CD4-positive, alpha-beta T cell treated with Interleukin-17A for 4 hours (primary cell): Measurements from ENCODE around the gene RETNLB.

Source experiments
- DNase-seq: peaks from one replicate; pipeline ENCODE4 v3.0.0-alpha.2; 2020; ENCODE audit warnings: mixed read lengths

The RETNLB gene, protein sequence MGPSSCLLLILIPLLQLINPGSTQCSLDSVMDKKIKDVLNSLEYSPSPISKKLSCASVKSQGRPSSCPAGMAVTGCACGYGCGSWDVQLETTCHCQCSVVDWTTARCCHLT

DNA sequence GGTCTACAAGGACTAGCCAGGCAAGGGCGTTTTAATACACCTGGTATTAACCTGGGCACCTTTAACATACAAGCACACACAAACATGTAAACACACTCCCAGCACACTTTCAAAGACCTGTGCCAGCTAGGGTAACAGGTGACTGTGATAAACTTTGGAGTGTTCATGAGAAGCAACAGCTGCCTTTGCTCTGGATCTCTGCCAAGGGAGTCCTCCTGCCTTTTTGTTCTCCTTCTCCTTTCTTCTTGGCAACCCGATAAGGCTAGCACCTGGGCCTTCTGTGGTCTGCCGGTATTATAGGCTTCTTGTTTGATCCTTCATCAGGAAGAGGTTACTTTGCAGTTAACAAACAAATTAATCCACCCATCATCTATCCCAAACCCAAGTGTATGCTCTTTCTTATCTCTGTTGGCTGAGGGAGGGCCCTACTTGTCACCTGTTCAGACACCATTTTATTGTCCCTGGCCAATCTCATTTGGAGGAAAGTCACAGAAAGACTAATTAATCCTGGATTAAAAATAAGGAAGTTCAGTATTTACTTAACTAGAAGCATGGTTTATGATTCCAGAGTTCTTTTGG is at the start of gene RETNLB:
Gene RETNLB (minus strand): TSS at position 7 of the 579 bp plus-strand sequence. CDS start 225 bp downstream, outside the sequence.
- DNase-seq = no peak

DNA sequence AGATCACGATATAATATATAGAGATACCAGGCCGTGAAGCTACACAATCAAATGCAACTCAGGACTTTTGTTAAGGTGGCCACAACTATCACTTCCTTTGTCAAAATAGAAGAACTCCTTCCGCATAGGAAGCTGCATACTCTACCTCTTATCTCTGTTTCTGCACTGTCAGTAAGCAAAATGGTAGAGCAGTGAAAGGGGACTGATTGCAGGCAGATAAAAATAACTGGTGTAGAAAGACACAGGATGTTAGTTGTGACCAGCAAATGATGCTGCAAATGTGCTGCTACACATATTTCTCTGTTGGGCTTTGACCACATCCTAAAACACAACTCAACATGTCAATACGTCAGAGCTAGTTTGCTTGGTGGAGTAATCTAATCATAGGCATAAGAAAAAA is 49.1 kb upstream of the RETNLB start:
- DNase-seq = peak; percentile 11

DNA sequence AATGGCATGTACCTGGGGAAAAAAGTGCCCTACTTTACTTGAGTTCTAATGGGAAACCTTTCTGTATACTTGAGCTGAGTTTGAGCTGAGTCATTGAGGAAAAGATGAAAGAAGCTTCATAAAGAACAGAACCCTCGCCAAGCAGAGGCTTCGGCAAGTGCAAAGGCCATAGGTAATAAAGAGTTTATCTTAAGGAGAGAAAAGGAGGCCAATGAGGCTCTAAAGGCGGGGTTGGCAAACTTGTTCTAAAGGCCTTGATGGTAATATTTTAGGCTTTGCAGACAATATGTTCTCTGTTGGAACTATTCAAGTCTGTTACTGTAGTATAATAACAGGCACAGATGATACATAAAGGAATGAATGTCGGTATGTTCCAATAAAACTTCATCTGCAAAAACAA is 47.8 kb upstream of the RETNLB start:
- no peak for DNase-seq

DNA sequence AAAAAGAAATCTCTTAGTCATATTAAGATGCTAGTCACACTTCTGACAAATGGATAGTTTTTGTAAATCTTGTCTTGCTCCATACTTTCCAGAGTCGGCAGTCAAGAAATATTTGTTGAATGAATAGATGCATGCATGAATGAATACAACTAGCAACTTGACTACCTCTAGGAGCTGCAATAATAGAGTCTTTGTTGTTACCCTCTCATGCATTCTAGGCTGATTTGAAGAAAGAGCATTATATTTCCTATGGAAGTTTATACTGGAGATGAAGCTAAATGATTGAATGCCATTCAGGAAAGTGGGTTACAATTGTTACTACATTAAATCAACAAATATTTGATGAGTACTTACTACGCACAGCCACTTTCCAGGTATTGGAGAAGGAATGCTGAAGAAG is 47.2 kb upstream of the RETNLB start:
- no peak for DNase-seq

DNA sequence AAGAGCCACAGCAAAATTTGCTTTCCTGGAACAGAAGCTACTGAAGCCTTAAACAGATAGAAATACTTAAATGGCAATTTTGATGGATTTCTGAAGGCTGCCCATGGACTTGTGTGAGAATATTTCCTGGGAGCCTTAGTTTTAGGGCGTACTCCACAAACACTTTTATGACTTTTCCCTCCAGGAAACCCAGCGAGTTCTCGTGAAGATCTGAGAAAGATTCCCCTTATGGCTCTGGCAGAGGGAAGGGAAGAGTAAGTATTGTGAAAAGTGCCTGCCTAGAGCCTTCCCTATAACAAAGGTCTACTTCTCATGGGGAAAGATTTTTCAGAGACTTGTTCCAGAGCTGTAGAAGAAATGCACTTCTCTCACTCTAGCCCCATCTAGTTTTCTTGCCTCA is 34.3 kb upstream of the RETNLB start:
- DNase-seq = no peak

DNA sequence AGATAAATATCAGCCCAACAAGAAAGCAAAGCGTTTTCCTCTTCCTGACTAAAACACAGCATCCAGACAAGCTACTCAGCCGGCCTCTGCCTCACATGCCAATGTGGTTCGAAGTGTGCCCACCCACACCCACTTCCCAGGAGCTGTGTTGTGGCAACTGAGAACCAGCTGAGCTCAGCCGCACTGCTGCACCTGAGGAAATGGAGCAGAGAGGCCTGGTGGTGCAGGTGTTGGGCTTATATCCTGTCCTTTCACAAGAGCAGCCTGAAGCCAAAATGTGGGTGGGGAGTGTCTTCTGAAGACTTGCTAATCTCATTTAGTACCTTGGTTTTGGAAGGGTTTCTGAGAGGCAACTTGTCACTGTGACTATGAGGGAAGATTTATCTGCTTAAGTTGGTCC is 23.0 kb upstream of the RETNLB start:
- DNase-seq = peak; percentile 55

DNA sequence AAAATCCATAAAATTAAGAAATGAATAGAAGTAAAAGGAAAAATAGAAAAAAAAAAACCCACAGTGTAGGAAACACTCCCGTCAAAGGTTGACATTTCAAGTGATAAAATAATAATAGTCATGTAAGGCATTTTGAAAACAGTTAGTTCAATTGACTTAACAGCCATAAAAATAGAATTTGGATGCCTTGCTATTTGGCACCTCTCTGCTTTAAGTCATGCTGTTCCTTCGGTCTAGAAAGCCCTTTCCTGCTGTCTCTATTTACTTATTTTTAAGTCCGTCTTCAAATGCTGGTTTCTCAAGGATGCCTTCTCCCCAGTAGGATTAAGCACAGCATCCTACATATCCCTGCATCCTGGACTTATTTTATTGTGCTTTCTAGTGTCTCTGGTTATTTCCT is 22.3 kb upstream of the RETNLB start:
- DNase-seq = no peak

DNA sequence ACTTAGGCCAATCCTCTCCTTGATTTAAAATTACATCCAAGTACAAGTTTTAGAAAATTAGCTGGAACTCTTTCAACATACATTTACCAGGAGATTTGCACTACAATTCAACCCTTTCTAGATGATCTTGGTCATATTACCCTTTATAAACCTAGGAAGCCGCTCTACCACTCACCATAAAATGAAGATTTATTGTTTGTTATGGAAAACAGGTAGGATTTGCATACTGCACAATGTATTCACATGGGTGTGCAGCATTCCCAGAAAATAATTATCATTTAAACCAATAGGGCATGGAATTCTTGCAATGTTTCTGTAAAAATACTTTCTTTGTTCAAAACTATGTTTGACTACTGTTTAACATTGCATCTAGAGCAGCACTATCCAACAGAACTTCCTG is 18.4 kb upstream of the RETNLB start:
- no peak for DNase-seq

DNA sequence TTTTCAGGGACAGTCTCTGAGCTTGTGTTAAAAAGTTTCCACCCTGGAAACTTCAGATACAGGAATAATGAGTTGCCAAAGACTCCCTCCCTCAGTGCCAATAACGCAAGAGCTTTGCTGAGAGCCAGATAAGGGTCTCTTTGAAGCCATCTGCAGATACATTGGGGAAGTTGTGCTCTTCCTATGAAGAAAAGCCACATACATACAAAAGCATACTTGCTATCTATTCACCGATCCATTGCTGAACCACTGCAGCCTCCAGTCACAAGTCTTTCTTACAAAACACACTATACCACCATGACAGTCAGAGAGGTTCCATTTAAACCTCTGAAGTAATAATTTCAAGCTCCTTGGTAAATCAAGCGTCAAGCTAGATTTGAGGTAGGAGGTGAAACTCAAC is 10.0 kb upstream of the RETNLB start:
- DNase-seq = no peak

DNA sequence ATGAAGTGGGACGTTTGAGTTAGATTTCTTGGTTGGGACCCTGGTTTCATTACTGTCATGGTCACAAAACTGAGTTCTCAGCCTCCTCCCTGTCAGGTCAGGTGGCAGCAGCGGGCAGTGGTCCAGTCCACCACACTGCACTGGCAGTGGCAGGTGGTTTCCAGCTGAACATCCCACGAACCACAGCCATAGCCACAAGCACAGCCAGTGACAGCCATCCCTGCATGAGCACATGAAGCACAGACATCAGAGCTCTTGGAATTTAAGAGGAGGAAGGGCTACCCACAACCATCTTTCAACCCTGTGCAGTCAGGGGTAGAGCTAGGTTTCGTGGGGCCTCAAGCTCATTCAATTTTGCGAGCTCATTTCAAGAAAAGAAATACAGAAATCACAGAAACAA is 1.5 kb downstream of the RETNLB start:
- DNase-seq = no peak

DNA sequence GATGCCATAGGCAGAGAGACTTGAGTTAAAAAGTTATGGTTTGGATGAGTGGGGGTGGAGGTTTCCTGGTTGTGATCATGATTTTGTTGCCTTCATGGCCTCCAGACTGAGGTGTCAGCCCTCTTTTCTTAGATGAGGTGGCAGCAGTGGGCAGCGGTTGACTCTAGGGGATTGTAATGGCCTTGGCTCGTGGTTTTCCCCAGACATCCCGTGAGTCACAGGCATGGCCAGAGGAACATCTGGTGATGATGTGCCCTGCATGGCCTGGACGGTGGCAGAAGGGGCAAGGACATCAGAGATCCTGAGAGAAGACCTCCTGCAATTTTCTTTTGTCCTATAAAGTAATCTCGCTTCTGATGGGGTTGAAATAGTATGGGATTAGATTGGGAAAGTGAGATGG is 12.4 kb downstream of the RETNLB start:
- no peak for DNase-seq

DNA sequence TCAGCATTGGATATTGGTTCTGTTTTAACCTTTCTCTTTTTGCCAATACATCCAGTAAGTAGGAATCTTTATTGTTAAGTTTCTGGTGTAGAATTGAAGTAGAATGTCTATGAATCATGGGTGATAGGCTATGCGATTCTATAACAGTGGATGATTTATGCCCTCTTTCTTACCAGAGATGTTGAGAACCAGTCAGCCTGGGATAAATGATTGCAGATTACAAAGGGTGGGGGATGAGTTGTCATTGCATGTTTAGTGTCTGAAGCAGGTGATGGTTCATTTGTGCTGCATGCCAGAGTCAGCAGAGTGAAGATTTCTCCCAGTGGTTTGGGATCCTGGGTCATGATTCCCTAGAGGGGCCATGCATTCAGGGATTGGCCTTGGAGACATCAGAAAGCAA is 14.3 kb downstream of the RETNLB start:
- DNase-seq = no peak

DNA sequence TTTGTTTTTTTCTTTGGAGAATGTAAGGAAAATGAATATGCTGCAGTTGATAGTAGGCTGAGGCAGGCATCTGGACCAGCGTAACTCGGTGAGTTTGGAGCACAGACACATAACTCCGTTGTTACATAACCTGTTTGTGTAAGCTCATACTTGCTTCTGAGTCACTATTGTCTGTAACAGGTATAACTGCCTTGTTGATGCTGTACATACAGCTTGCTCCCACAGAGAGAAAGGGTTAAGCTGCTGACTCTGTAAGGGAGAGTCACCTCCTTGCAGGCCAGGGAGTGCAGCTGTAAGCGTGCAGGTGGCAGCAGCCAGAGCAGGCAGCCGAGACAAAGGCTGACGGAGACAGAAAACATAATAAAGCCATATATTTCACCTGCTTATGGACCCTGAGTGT is 20.4 kb downstream of the RETNLB start:
- no peak for DNase-seq

DNA sequence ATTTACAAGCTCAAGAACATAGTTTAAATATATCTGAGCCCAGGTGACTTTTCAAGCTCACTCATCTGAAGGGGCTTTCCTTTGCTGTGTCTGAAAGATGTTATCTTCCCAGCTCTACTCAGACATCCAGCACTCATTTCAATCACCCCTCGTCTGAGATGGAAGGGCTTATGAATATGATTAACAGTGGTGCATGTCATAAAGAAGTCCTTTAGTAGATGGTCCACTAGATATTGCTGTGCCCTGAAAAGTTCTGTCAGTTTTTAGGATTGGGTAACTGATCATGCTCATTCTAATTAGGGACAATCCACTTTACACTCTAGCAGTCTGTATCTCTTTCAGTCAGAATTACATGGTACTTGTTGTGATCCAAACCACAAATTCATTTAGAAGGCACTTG is 28.3 kb downstream of the RETNLB start:
- no peak for DNase-seq

DNA sequence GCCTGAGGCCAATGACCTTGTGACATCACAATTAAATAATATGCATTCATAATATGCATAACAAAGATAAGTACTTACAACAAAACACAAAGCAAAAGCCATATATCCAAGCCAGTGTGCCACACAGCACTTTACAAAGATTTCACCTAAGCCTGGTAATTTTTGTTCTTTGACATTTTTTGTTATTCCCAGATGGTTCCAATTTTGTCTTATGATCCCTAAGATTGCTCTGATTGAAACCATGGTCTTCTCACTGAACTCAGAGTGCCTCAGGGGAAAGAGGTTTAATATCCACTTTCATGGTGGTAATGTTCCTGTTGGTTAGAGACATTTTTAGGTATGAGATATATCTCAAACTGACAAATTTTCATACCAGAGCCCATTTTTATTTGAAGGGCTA is 29.1 kb downstream of the RETNLB start:
- DNase-seq = no peak

DNA sequence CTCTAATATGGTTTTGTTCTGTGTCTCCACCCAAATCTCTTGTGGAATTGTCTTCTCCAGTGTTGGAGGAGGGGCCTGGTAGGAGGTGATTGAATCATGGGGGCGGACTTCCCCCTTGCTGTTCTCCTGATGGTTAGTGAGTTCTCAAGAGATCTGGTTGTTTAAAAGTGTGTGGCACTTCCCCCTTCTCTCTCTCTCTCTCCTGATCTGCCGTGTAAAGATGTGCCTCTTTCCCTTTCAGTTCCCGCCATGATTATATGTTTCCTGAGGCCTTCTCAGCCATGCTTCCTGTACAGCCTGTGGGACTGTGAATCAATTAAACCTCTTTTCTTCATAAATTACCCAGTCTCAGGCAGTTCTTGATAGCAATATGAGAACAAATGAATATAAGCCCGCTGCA is 33.1 kb downstream of the RETNLB start:
- DNase-seq = no peak

DNA sequence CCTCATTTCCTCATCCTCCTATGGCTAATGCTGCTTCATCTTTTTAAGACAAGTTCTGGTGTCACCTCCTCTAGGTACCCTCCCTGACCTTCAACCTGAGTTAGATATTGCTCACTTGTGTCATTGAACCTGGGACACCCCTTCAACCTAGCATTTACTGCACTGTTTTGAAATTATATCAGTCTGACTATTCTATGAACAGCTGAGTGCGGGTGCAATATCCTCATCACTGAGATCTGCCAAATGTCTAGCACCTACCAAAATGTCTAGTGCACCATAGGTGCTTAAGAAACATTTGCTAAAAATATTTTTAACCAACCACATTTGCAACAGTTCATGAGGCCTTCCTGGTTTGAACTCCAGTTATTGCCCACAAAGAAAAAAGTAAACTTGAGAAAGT is 34.5 kb downstream of the RETNLB start:
- no peak for DNase-seq

DNA sequence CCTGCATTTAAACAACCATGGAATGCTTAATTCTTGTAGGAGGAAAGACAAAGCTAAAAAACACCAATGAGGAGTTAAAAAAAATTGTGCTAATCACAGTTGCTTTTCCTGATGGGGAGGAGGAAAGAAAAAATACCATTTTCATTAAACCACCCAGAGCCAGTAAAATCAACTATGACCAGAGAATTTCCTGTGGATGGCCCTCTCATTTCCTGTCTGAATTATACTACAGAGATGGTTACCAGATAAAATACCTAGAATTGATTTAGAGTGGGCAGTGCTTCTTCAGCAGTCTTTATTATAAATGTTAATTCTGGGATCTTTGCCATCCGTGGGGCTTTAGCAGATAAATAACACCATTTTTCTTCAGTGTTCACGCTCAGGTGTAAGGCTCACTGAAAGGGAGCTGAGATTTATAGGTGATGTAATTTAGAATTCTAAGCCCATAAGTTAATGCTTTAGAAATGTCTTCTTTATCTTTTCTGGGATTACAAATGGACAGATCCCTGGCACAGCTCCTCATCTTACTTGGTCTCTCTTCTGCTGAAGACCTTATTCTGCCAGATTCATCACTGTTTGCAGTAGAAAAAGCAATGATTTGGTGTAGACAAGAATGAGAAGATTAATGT is 37.9 kb downstream of the RETNLB start:
- DNase-seq = no peak

DNA sequence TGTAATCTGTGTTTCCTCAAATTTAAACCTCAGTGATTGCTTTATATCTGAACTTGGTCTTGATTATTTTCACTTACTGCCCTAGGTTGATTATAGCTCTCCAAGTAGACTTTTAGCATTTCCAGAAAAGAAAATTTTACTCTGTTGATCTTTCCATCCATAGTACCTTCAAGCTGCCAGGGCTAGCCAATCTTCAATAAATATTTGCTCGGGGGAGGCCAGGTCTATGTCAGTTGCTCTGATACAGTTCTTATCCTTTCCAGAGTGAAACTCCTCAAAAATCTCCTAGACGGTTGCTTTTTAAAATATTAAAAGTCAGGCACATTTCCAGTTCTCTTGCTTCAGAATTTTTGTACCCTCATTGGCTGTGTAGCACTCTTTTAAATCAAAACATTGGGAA is 38.8 kb downstream of the RETNLB start:
- DNase-seq = no peak

DNA sequence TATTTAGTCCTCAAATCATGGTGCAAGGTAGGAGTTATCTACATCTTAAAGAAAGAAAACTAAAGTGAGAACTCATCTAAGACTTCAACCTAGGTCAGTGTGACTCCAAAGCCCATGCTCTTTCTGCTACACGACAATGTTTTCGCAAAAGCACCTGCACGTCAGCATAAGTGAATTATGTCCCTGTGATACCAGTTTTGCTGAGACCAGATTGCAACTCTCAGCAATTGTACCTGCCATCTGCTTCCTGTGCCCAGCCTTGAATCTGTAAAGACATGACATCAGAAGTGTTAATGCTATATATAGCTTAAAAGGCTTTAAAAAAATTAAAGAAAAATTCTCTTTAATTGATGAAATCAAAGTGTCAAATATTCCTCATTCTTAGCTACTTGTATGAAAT is 43.4 kb downstream of the RETNLB start:
- DNase-seq = no peak

DNA sequence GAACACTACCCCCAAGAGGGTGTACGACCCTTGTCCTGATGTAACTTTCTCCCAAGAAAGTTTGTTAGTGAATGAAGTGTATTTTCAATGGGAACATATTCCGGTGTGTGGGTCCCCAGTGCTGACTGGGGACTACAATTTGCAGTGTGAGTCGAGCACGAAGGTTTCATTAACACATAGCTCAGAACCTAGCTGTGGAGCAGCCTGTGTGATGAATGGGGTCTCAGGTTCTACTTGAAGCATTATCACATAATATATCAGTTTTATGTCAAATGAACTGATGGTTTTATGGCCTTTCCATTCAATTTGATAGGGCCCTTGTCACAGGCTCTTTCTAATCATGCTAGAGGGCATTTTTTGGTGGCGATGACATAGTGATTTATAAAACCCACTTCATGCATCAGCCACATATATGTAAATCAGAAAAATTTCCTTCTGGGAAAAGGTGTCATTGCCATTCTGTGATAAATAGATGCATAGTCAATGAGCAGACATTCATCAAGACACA is 44.1 kb downstream of the RETNLB start:
- no peak for DNase-seq
